ENCODE results near the gene ST6GAL1. TPM values are rescaled to one million over a fixed set of nuclear protein-coding genes. Genes with fewer than 3 reads are reported as not detected.
"Not testable (repeated sequence)": the region's sequence is repeated elsewhere in the genome, so short reads cannot be mapped to it uniquely, and the experiment has no call there.

Gene ST6GAL1
- total and polyA plus RNA-seq, 2 of the 13 experiments (the other 11 are each of a cell fraction or from before 2014, with no cell fraction given): 79.9 to 164 TPM

- POLR2A ChIA-PET; CTCF ChIA-PET (ENCODE audit: low intra/inter-chr PET ratio, low total read pairs); DNase-seq (ENCODE audit: low spot score); H3K27ac ChIP-seq (ENCODE audit: extremely low read length, insufficient read depth, low read length); H3K4me3 ChIP-seq (replicated peaks in 1 of 3; ENCODE audit: insufficient read depth in 1 of 3, low read depth in 2 of 3, low read length in 3 of 3); FAIRE-seq; H3K79me2 ChIP-seq (ENCODE audit: insufficient read depth, low read length); intact Hi-C loops (cut with micrococcal nuclease; ENCODE audit: unreplicated experiment); H4K20me1 ChIP-seq (ENCODE audit: insufficient read depth, low read length); H3K9ac ChIP-seq (ENCODE audit: insufficient read depth, low read depth, low read length); BruUV-seq (replicated peaks); in situ Hi-C loops (cut with HindIII; ENCODE audit: extremely low pct_ligation_motif_present, low pct_unique_long_range_greater_than_20kb); H3K36me3 ChIP-seq (replicated peaks in 1 of 2; ENCODE audit: control insufficient read depth in 1 of 2, insufficient read depth in 2 of 2, low read length in 2 of 2); H2AFZ ChIP-seq (ENCODE audit: low read length); ATAC-seq; H3K27me3 ChIP-seq (ENCODE audit: control insufficient read depth in 1 of 2, insufficient read depth in 2 of 2, low read length in 2 of 2); H3K9me3 ChIP-seq (ENCODE audit: low read length): not testable (repeated sequence)
- H3K4me2 ChIP-seq (ENCODE audit: low read depth, low read length): peak overlapping the region; percentile 24; the same call in 1 of the 2 replicates
- no CpG with 5 or more reads among the region's 2 CpGs for WGBS (ENCODE audit: low lambda C conversion rate)
- H3K4me1 ChIP-seq (ENCODE audit: insufficient read depth, low read length): peaks cover 24% of the 10 kb centered on the region; the same call in 1 of the 2 replicates
These were observed 37.3 kb upstream of the ST6GAL1 start for GRCh38 chr3:186893071-186893470.

GRCh38 chr3:186895406-186895805 is 34.9 kb upstream of the ST6GAL1 start:
- Histone ChIP-seq H3K9me3 (ENCODE audit: low read length) (no peaks in the 10 kb centered on the region), H2AFZ (ENCODE audit: low read length) (no peak overlapping the region), H3K27me3 (ENCODE audit: control insufficient read depth in 1 of 2, insufficient read depth in 2 of 2, low read length in 2 of 2) (peaks cover 0 to 3% of the 10 kb centered on the region in 2 experiments; a peak in 1 of 5 replicates), H3K9ac (ENCODE audit: insufficient read depth, low read depth, low read length) (no peak overlapping the region), H3K79me2 (ENCODE audit: insufficient read depth, low read length) (no peaks in the 10 kb centered on the region), H3K4me3 (replicated peaks in 1 of 3; ENCODE audit: insufficient read depth in 1 of 3, low read depth in 2 of 3, low read length in 3 of 3) (no peak overlapping the region), H3K4me1 (ENCODE audit: insufficient read depth, low read length) (peaks cover 14% of the 10 kb centered on the region; the same call in 1 of the 2 replicates), H3K27ac (ENCODE audit: extremely low read length, insufficient read depth, low read length) (no peak overlapping the region), H3K36me3 (replicated peaks in 1 of 2; ENCODE audit: control insufficient read depth in 1 of 2, insufficient read depth in 2 of 2, low read length in 2 of 2) (no peaks in the 10 kb centered on the region), H3K4me2 (ENCODE audit: low read depth, low read length) (no peak overlapping the region), H4K20me1 (ENCODE audit: insufficient read depth, low read length) (no peaks in the 10 kb centered on the region)
- TF ChIP-seq ZNF431 (CRISPR knock-in tag; IDR thresholded peaks at IDR 0.05; ENCODE audit: borderline replicate concordance, low read depth) (no peak), ZNF839 (CRISPR knock-in tag; IDR thresholded peaks at IDR 0.05; ENCODE audit: borderline replicate concordance) (no peak), ZNF775 (CRISPR knock-in tag; IDR thresholded peaks at IDR 0.05; ENCODE audit: borderline replicate concordance) (no peak), NR1H2 (CRISPR knock-in tag; IDR thresholded peaks at IDR 0.05; ENCODE audit: borderline replicate concordance, low read depth) (no peak), ZBTB42 (CRISPR knock-in tag; IDR thresholded peaks at IDR 0.05) (no peak), ZNF678 (CRISPR knock-in tag; IDR thresholded peaks at IDR 0.05) (no peak), SMAD9 (CRISPR knock-in tag; IDR thresholded peaks at IDR 0.05) (no peak), RFX3 (CRISPR knock-in tag; IDR thresholded peaks at IDR 0.05) (no peak), TRIM24 (CRISPR knock-in tag; IDR thresholded peaks at IDR 0.05) (no peak)
- BruUV-seq (replicated peaks): no TSS peak
- in situ Hi-C loops (cut with HindIII; ENCODE audit: extremely low pct_ligation_motif_present, low pct_unique_long_range_greater_than_20kb): no loop called here
- intact Hi-C loops (cut with micrococcal nuclease; ENCODE audit: unreplicated experiment): no loop called here
- WGBS (ENCODE audit: low lambda C conversion rate): 48% methylated on average over 3 of the region's 5 CpGs
- FAIRE-seq: no peak
- peak; percentile 35; the same call in 2 of the 3 replicates for ATAC-seq
- CTCF ChIA-PET (ENCODE audit: low intra/inter-chr PET ratio, low total read pairs): no interaction called here
- POLR2A ChIA-PET: no interaction called here
- DNase-seq (ENCODE audit: low spot score): no peak

All from HepG2 (cell line).